Epithelial cell of esophagus (primary cell): ENCODE data around the gene CTSK.

Experiments
- DNase-seq: peaks from one replicate; pipeline ENCODE4 v3.0.0; 2010; ENCODE audit warnings: low read depth
- H3K4me3 ChIP-seq: 2 replicates; pipeline ENCODE4 v1.5.1; 2011; ENCODE audit warnings: mild to moderate bottlenecking, low read length, control low read depth
- CTCF ChIP-seq: IDR thresholded peaks from 2 replicates; pipeline ENCODE4 v1.5.1; 2011; ENCODE audit warnings: low read depth, mild to moderate bottlenecking, low read length, control low read depth, inconsistent platforms; ENCODE audit not compliant: insufficient read depth; ENCODE audit errors: missing control alignments

CTSK gene

GRCh38 chr1:150813028-150813707, 5.1 kb upstream of the CTSK start:
- TF ChIP-seq CTCF = peak; percentile 97

GRCh38 chr1:150810958-150811659, 3.0 kb upstream of the CTSK start:
- no peak for TF ChIP-seq CTCF
- DNase-seq = no peak
- no peak overlapping the region for H3K4me3 ChIP-seq

More at GRCh38 chr1:150813028-150813707, 5.1 kb upstream of the CTSK start:
- H3K4me3 ChIP-seq = no peak overlapping the region
- DNase-seq = peak; percentile 85

- DNase-seq = peak; percentile 93
Measured at GRCh38 chr1:150809651-150810050, 1.6 kb upstream of the CTSK start.

GRCh38 chr1:150808846-150809245, 786 bp upstream of the CTSK start:
- H3K4me3 ChIP-seq = no peak overlapping the region
- no peak for TF ChIP-seq CTCF
- DNase-seq = no peak

More at GRCh38 chr1:150809651-150810050, 1.6 kb upstream of the CTSK start:
- no peak for TF ChIP-seq CTCF
- H3K4me3 ChIP-seq = no peak overlapping the region

GRCh38 chr1:150807249-150808023, 624 bp downstream of the CTSK start:
- H3K4me3 ChIP-seq = no peak overlapping the region
- TF ChIP-seq CTCF = no peak
- DNase-seq = no peak

GRCh38 chr1:150805899-150806298, 2.2 kb downstream of the CTSK start:
- DNase-seq = no peak
- H3K4me3 ChIP-seq = no peak overlapping the region
- TF ChIP-seq CTCF = no peak
